HepG2 (cell line): ENCODE results near the gene BAMBI. TPM values are rescaled to one million over a fixed set of nuclear protein-coding genes. Genes with fewer than 3 reads are reported as not detected.

ENCODE experiments used
- AKNA ChIP-seq: sonication (generic); formaldehyde crosslinking; IDR thresholded peaks from 2 replicates; pipeline ENCODE4 v1.4.0; 2020; ENCODE audit warnings: missing genetic modification reagents, borderline replicate concordance
- ARID4A ChIP-seq: sonication (generic); formaldehyde crosslinking; IDR thresholded peaks from 2 replicates; pipeline ENCODE4 v1.5.0; 2020; ENCODE audit warnings: mild to moderate bottlenecking, missing genetic modification reagents, borderline replicate concordance
- ATF6 ChIP-seq: sonication (generic); formaldehyde crosslinking; conservative IDR thresholded peaks from 2 replicates; pipeline ENCODE4 v1.4.0; 2020; ENCODE audit warnings: missing genetic modification reagents
- CBX1 ChIP-seq: IDR thresholded peaks from one replicate; pipeline ENCODE4 v1.6.1; 2016; ENCODE audit warnings: antibody characterized with exemption, low read depth
- CREB1 ChIP-seq, 2 experiments: fragments of 450-650 bp in 1 of 2; IDR thresholded peaks; 2 replicates each; pipeline ENCODE4 v1.6.1; 2016 to 2017; ENCODE audit warnings: control low read depth in 1 of 2, mild to moderate bottlenecking in 1 of 2, missing compliant biosample characterization in 1 of 2, missing genetic modification characterization in 1 of 2
- GMEB2 ChIP-seq: IDR thresholded peaks from 2 replicates; pipeline ENCODE4 v1.6.1; 2016; ENCODE audit warnings: missing biosample characterization, missing genetic modification reagents, low read depth
- PBX3 ChIP-seq: sonication (generic); formaldehyde crosslinking; IDR thresholded peaks from 2 replicates; pipeline ENCODE4 v1.8.1; 2023; ENCODE audit warnings: missing genetic modification reagents, inconsistent platforms, borderline replicate concordance
- SRF ChIP-seq: IDR thresholded peaks from 2 replicates; pipeline ENCODE4 v1.6.1; 2011; ENCODE audit warnings: mild to moderate bottlenecking, low read depth, low read length, moderate library complexity
- ZFP36L2 ChIP-seq: sonication (generic); formaldehyde crosslinking; IDR thresholded peaks from 2 replicates; pipeline ENCODE4 v1.4.0; 2020; ENCODE audit warnings: missing genetic modification reagents
- ZNF251 ChIP-seq: sonication (generic); formaldehyde crosslinking; IDR thresholded peaks from 2 replicates; pipeline ENCODE4 v1.9.0; 2021; ENCODE audit warnings: mild to moderate bottlenecking, missing genetic modification reagents
- ZNF710 ChIP-seq: sonication (generic); formaldehyde crosslinking; IDR thresholded peaks from 2 replicates; pipeline ENCODE4 v1.5.0; 2020; ENCODE audit warnings: mild to moderate bottlenecking, missing genetic modification reagents, borderline replicate concordance
- polyA plus RNA-seq, 8 experiments: library from polyadenylated mRNA; depleted of rRNA in 3 of 8; stranded (reverse) in 7 of 8; unstranded in 1 of 8; fragments of >200 nt; fragmentation: Illumina TruSeq in 4 of 8; extraction: Trizol in 4 of 8; gene quantifications; 2 replicates each; pipeline versions ENCODE4 v1.2.1 to v1.2.3, GENCODE V29; 2011 to 2016; ENCODE audit warnings: low read depth in 4 of 8, missing spikeins in 1 of 8, mixed read lengths in 1 of 8; ENCODE audit not compliant: insufficient read depth in 1 of 8
- total RNA-seq, 5 experiments: library from RNA; depleted of rRNA; stranded (reverse); fragments of >200 nt; fragmentation: Illumina TruSeq; extraction: Trizol; gene quantifications; 2 replicates each; pipeline ENCODE4 v1.2.3, GENCODE V29; 2016; ENCODE audit warnings: low read depth in 1 of 5

BAMBI gene
- total and polyA plus RNA-seq, 2 of the 13 experiments (the other 11 are each of a cell fraction or from before 2014, with no cell fraction given) = 12.0 to 23.6 TPM

- TF ChIP-seq AKNA (CRISPR knock-in tag) (no peak), GMEB2 (CRISPR knock-in tag) (no peak), PBX3 (CRISPR knock-in tag) (no peak), ZFP36L2 (CRISPR knock-in tag) (no peak), ATF6 (CRISPR knock-in tag) (no peak), ZNF251 (CRISPR knock-in tag) (no peak), SRF (no peak), ZNF710 (no peak; the same call in 1 of the 2 replicates), CREB1 (IDR thresholded peaks at IDR 0.05) (no peak), CREB1 (CRISPR knock-in tag; IDR thresholded peaks at IDR 0.05) (no peak), CBX1 (no peak), ARID4A (CRISPR knock-in tag) (no peak; the same call in 1 of the 2 replicates)
These were observed 44.9 kb downstream of the BAMBI start (continued) for GRCh38 chr10:28722065-28722803.
